Astrocyte (in vitro differentiated cells and primary cell): ENCODE data around the gene BNIP2. TPM values are rescaled to one million over a fixed set of nuclear protein-coding genes. Genes with fewer than 3 reads are reported as not detected.

Experiments used
- DNase-seq: peaks from one replicate; pipeline ENCODE4 v3.0.0-alpha.2; 2010; ENCODE audit warnings: low read depth
- FAIRE-seq: peaks from 2 replicates; lab custom pipeline; 2011; peaks lifted over from hg19 to GRCh38; lab: Jason Lieb, UNC
- H2AFZ ChIP-seq: 2 replicates; pipeline ENCODE4 v1.6.0; 2012; ENCODE audit warnings: low read depth, low read length, inconsistent platforms
- H3K27ac ChIP-seq: 2 replicates; pipeline ENCODE4 v1.5.1; 2011; ENCODE audit warnings: low read depth, low read length, inconsistent platforms
- H3K27me3 ChIP-seq: 2 replicates; pipeline ENCODE4 v1.6.0; 2011; ENCODE audit warnings: low read length, inconsistent platforms; ENCODE audit not compliant: insufficient read depth
- H3K36me3 ChIP-seq: 2 replicates; pipeline ENCODE4 v1.5.1; 2011; ENCODE audit warnings: low read length, inconsistent platforms; ENCODE audit not compliant: insufficient read depth
- H3K4me1 ChIP-seq: 2 replicates; pipeline ENCODE4 v1.5.1; 2011; ENCODE audit warnings: low read length, inconsistent platforms; ENCODE audit not compliant: insufficient read depth
- H3K4me2 ChIP-seq: 2 replicates; pipeline ENCODE4 v1.6.0; 2012; ENCODE audit warnings: low read length, inconsistent platforms
- H3K4me3 ChIP-seq: 2 replicates; pipeline ENCODE4 v1.5.1; 2011; ENCODE audit warnings: low read depth, mild to moderate bottlenecking, low read length, inconsistent platforms; ENCODE audit not compliant: insufficient read depth
- H3K79me2 ChIP-seq: 2 replicates; pipeline ENCODE4 v1.6.0; 2012; ENCODE audit warnings: mild to moderate bottlenecking, low read length, inconsistent platforms; ENCODE audit not compliant: insufficient read depth
- H3K9ac ChIP-seq: 2 replicates; pipeline ENCODE4 v1.6.0; 2012; ENCODE audit warnings: mild to moderate bottlenecking, low read length, inconsistent platforms
- H3K9me3 ChIP-seq: 2 replicates; pipeline ENCODE4 v1.5.1; 2012; ENCODE audit warnings: low read depth, mild to moderate bottlenecking, low read length, inconsistent platforms; ENCODE audit not compliant: insufficient read depth
- H4K20me1 ChIP-seq: 2 replicates; pipeline ENCODE4 v1.6.0; 2012; ENCODE audit warnings: low read length, inconsistent platforms; ENCODE audit not compliant: insufficient read depth
- H3K27ac Mint-ChIP-seq: one replicate; pipeline ENCODE4 v1.8.0; 2021; ENCODE audit warnings: mild to moderate bottlenecking, mixed read lengths; ENCODE audit not compliant: unreplicated experiment
- H3K27me3 Mint-ChIP-seq: one replicate; pipeline ENCODE4 v1.8.0; 2021; ENCODE audit warnings: low read depth, mixed read lengths; ENCODE audit not compliant: unreplicated experiment
- H3K36me3 Mint-ChIP-seq: one replicate; pipeline ENCODE4 v1.8.0; 2021; ENCODE audit warnings: low read depth, mixed read lengths; ENCODE audit not compliant: unreplicated experiment
- H3K4me1 Mint-ChIP-seq: one replicate; pipeline ENCODE4 v1.8.0; 2021; ENCODE audit warnings: low read depth, mixed read lengths; ENCODE audit not compliant: unreplicated experiment
- H3K4me3 Mint-ChIP-seq: one replicate; pipeline ENCODE4 v1.8.0; 2021; ENCODE audit warnings: mild to moderate bottlenecking, moderate library complexity, mixed read lengths; ENCODE audit not compliant: unreplicated experiment
- H3K9me3 Mint-ChIP-seq: one replicate; pipeline ENCODE4 v1.8.0; 2021; ENCODE audit warnings: mild to moderate bottlenecking, mixed read lengths; ENCODE audit not compliant: unreplicated experiment
- EZH2 ChIP-seq: IDR thresholded peaks from 2 replicates; pipeline ENCODE4 v1.6.1; 2012; ENCODE audit warnings: mild to moderate bottlenecking, low read length, inconsistent platforms; ENCODE audit not compliant: insufficient read depth
- total RNA-seq: library from RNA; stranded (reverse); gene quantifications from 2 replicates; pipeline ENCODE4 v1.2.1, GENCODE V29; 2021
- TF ChIP-seq, protein P1 (sequence below): IDR thresholded peaks from 2 replicates; pipeline ENCODE4 v1.5.1; 2011; ENCODE audit warnings: low read depth, mild to moderate bottlenecking, inconsistent platforms, low read length, moderate library complexity; ENCODE audit not compliant: insufficient read depth

BNIP2 gene
- total RNA-seq, 1 donor from 2014 or later: 73.1 TPM

DNA sequence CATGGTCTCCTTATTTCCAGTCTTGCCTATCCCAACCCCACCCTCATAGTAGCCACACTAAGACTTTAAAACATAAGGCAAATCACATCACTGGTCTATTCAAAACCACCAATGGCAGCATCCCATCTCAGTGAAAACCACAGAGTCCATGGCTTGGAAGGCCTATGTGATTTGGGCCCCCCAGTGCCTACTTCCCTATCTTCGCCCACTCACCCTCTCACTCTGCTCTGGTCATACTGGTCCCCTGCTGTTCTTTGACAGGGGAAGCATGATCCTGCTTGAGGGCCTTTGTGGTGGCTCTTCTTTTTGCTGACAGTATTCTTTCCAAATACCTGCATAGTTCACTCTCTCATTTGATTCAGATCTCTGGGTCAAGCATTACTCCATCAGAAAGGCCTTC is 35.1 kb downstream of the BNIP2 start:
- peaks cover 57% of the 10 kb centered on the region for H3K79me2 ChIP-seq
- TF ChIP-seq EZH2: no peak
- TF ChIP-seq, protein P1, sequence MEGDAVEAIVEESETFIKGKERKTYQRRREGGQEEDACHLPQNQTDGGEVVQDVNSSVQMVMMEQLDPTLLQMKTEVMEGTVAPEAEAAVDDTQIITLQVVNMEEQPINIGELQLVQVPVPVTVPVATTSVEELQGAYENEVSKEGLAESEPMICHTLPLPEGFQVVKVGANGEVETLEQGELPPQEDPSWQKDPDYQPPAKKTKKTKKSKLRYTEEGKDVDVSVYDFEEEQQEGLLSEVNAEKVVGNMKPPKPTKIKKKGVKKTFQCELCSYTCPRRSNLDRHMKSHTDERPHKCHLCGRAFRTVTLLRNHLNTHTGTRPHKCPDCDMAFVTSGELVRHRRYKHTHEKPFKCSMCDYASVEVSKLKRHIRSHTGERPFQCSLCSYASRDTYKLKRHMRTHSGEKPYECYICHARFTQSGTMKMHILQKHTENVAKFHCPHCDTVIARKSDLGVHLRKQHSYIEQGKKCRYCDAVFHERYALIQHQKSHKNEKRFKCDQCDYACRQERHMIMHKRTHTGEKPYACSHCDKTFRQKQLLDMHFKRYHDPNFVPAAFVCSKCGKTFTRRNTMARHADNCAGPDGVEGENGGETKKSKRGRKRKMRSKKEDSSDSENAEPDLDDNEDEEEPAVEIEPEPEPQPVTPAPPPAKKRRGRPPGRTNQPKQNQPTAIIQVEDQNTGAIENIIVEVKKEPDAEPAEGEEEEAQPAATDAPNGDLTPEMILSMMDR: no peak
- Mint-ChIP-seq H3K27me3 (no peaks in the 10 kb centered on the region), H3K4me1 (peaks cover 1% of the 10 kb centered on the region), H3K9me3 (peaks cover 2% of the 10 kb centered on the region), H3K27ac (no peak overlapping the region), H3K36me3 (peaks cover 9% of the 10 kb centered on the region), H3K4me3 (no peak overlapping the region)
- H3K4me3 ChIP-seq: no peak overlapping the region
- no peaks in the 10 kb centered on the region for H3K27me3 ChIP-seq
- H3K9me3 ChIP-seq: no peaks in the 10 kb centered on the region
- FAIRE-seq (no peak), DNase-seq (no peak)
- H3K4me1 ChIP-seq: peaks cover 9% of the 10 kb centered on the region
- no peak overlapping the region for H3K4me2 ChIP-seq
- peaks cover 43% of the 10 kb centered on the region for H4K20me1 ChIP-seq
- no peak overlapping the region for H3K27ac ChIP-seq
- H3K36me3 ChIP-seq: peaks cover 26% of the 10 kb centered on the region
- H3K9ac ChIP-seq: no peak overlapping the region
- H2AFZ ChIP-seq: no peak overlapping the region

DNA sequence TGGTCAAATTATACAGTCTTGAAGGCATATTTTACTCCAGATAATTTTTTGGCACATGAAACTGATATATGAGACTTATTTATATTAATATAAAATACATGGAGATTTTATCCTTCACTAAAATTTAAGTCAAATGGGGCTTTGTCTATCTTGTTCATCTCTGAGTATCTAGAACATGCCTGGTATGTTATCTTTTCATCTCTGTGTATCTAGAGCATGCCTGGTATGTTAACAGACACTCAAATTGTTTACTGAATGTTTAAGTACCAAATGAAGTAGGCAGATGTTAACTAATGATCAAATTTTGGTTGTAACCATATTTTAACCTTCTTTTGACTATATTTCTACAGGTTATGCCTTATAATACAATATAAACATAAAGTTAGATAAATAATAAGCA is 39.5 kb downstream of the BNIP2 start:
- no peak overlapping the region for H3K4me3 ChIP-seq
- no peaks in the 10 kb centered on the region for H3K4me1 ChIP-seq
- TF ChIP-seq EZH2: no peak
- TF ChIP-seq, protein P1: no peak
- H3K79me2 ChIP-seq: peaks cover 37% of the 10 kb centered on the region
- H3K36me3 ChIP-seq: peaks cover 40% of the 10 kb centered on the region
- Mint-ChIP-seq H3K9me3 (peaks cover 2% of the 10 kb centered on the region), H3K4me3 (no peak overlapping the region), H3K27ac (no peak overlapping the region), H3K4me1 (peaks cover 7% of the 10 kb centered on the region), H3K27me3 (no peaks in the 10 kb centered on the region), H3K36me3 (peaks cover 6% of the 10 kb centered on the region)
- DNase-seq (no peak), FAIRE-seq (no peak)
- no peak overlapping the region for H3K9ac ChIP-seq
- no peak overlapping the region for H3K27ac ChIP-seq
- peaks cover 29% of the 10 kb centered on the region for H4K20me1 ChIP-seq
- no peaks in the 10 kb centered on the region for H3K27me3 ChIP-seq
- H3K9me3 ChIP-seq: no peaks in the 10 kb centered on the region
- H3K4me2 ChIP-seq: no peak overlapping the region
- H2AFZ ChIP-seq: no peak overlapping the region

DNA sequence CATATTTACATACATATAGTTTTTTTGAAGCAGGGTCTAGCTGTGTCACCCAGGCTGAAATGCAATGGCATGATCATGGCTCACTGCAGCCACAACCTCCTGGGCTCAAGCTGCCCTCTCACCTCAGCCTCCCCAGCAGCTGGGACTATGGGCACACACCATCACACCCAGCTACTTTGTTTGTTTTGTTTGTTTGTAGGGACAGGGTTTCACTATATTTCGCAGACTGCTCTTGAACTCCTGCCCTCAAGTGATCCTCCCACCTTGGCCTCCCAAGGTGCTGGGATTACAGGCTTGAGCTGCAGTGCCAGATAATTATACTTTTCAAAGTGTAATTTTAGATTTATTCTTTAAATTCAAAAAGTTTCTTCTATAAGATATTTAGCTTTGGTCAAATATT is 42.0 kb downstream of the BNIP2 start:
- Mint-ChIP-seq H3K27ac (no peak overlapping the region), H3K4me1 (peaks cover 10% of the 10 kb centered on the region), H3K4me3 (no peak overlapping the region), H3K27me3 (no peaks in the 10 kb centered on the region), H3K36me3 (peaks cover 5% of the 10 kb centered on the region), H3K9me3 (no peaks in the 10 kb centered on the region)
- no peak for DNase-seq
- Histone ChIP-seq H3K27ac (no peak overlapping the region), H3K9ac (no peak overlapping the region), H3K27me3 (no peaks in the 10 kb centered on the region), H3K79me2 (peaks cover 12% of the 10 kb centered on the region), H3K4me2 (no peak overlapping the region), H3K9me3 (no peaks in the 10 kb centered on the region), H3K36me3 (peaks cover 46% of the 10 kb centered on the region), H2AFZ (no peak overlapping the region), H4K20me1 (peaks cover 10% of the 10 kb centered on the region), H3K4me1 (no peaks in the 10 kb centered on the region), H3K4me3 (no peak overlapping the region)
- no peak for FAIRE-seq
- no peak for TF ChIP-seq EZH2
- TF ChIP-seq, protein P1: no peak
